Testis (tissue), 2 donors: ENCODE data around the gene ADAMTSL5.

Experiments used
- POLR2A ChIP-seq: fragments of 450-650 bp; IDR thresholded peaks from one replicate; pipeline ENCODE4 v1.6.1; 2017; ENCODE audit warnings: antibody characterized with exemption, mild to moderate bottlenecking, moderate library complexity
- TF ChIP-seq, protein P1 (sequence below), 3 experiments: fragments of 450-650 bp in 2 of 3; fragments of 200-600 bp in 1 of 3; sonication (generic) in 1 of 3; IDR thresholded peaks; one replicate each; pipeline ENCODE4 v1.5.1; 2016 to 2019; ENCODE audit warnings: antibody characterized with exemption in 3 of 3, mild to moderate bottlenecking in 2 of 3, moderate library complexity in 1 of 3

GRCh38 chr19:1491114-1491848, 21.5 kb downstream of the ADAMTSL5 start, which contains the start of gene REEP6:
- TF ChIP-seq, protein P1, sequence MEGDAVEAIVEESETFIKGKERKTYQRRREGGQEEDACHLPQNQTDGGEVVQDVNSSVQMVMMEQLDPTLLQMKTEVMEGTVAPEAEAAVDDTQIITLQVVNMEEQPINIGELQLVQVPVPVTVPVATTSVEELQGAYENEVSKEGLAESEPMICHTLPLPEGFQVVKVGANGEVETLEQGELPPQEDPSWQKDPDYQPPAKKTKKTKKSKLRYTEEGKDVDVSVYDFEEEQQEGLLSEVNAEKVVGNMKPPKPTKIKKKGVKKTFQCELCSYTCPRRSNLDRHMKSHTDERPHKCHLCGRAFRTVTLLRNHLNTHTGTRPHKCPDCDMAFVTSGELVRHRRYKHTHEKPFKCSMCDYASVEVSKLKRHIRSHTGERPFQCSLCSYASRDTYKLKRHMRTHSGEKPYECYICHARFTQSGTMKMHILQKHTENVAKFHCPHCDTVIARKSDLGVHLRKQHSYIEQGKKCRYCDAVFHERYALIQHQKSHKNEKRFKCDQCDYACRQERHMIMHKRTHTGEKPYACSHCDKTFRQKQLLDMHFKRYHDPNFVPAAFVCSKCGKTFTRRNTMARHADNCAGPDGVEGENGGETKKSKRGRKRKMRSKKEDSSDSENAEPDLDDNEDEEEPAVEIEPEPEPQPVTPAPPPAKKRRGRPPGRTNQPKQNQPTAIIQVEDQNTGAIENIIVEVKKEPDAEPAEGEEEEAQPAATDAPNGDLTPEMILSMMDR (IDR thresholded peaks at IDR 0.05): peak in 1 of 3 experiments; percentile 0
- TF ChIP-seq POLR2A: no peak
